ENCODE measurements around the gene LRRN3. TPM values are rescaled to one million over a fixed set of nuclear protein-coding genes. Genes with fewer than 3 reads are reported as not detected.

Gene LRRN3
- total and polyA plus RNA-seq, 2 of the 8 experiments (the other 6 are each of a cell fraction or from before 2014, with no cell fraction given) = 0.20 to 0.32 TPM

DNA sequence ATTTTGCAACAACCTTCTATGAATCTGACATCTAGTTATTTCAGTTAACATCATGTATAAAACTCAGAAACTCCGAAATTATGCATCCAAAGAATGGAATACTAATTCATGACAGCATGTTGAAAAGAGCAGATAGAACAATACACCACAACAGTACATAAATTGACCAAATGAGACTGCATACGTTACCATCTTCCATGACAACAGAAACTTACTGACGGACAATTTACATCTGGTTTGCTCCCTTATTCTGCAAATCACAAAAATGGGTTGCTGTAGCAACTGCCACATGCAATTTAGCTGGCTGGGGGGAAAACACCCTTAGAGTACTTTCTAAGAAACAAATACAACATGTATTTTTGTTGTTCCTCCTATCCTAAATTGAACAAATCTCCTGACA, 14.3 kb downstream of the LRRN3 start:
- no peak overlapping the region for H2BK15ac ChIP-seq (ENCODE audit: low read length)
- H3K27me3 ChIP-seq (replicated peaks in 1 of 4; ENCODE audit: control insufficient read depth in 3 of 4, extremely low read depth in 1 of 4, insufficient read depth in 3 of 4, low read length in 3 of 4) = no peaks in the 10 kb centered on the region
- no peak overlapping the region for H2BK20ac ChIP-seq (ENCODE audit: low read length)
- H2BK120ac ChIP-seq (replicated peaks; ENCODE audit: low read depth, low read length) = no peak overlapping the region
- H2AK5ac ChIP-seq (ENCODE audit: low read depth, low read length) = no peak overlapping the region
- H4K5ac ChIP-seq (ENCODE audit: insufficient read length, low read depth, low read length) = no peak overlapping the region
- H2AFZ ChIP-seq (ENCODE audit: low read length) = no peak overlapping the region
- no peak overlapping the region for H2BK5ac ChIP-seq (ENCODE audit: low read depth, low read length)
- H3K79me1 ChIP-seq (ENCODE audit: low read depth, low read length) = no peaks in the 10 kb centered on the region
- FAIRE-seq = no peak
- DNase-seq (ENCODE audit: low read depth in 1 of 2, low spot score in 2 of 2) = no peak
- peaks cover 0 to 8% (median 0%) of the 10 kb centered on the region in 4 experiments; a peak in 3 of 7 replicates for H3K4me1 ChIP-seq (replicated peaks in 1 of 4; ENCODE audit: control insufficient read depth in 3 of 4, insufficient read depth in 4 of 4, low read length in 3 of 4)
- no peak overlapping the region for H3K56ac ChIP-seq (replicated peaks; ENCODE audit: insufficient read length, low read depth, low read length)
- no peak overlapping the region for H3K9ac ChIP-seq (replicated peaks in 1 of 4; ENCODE audit: extremely low read depth in 1 of 4, low read depth in 3 of 4, low read length in 3 of 4)
- no peak overlapping the region for H4K8ac ChIP-seq (ENCODE audit: extremely low read depth, insufficient read depth, low read length)
- 63% methylated on average over 3 of the region's 3 CpGs; no CpG with 5 or more reads in 1 of the 2 experiments for WGBS, 2 experiments (ENCODE audit: extremely low coverage in 1 of 2, insufficient coverage in 1 of 2, insufficient read length in 1 of 2, insufficient replicate concordance in 2 of 2, low coverage in 1 of 2, low lambda C conversion rate in 2 of 2, missing lambda C conversion rate in 1 of 2)
- CTCF ChIA-PET (ENCODE audit: partially characterized antibody) = interaction anchor here (0.7 to 0.8 kb wide), 2 partner anchors 58 to 624 kb away, joined by 3 read pairs; no protein-coding TSS in a partner anchor
- no peak overlapping the region for H3K14ac ChIP-seq (ENCODE audit: insufficient read length)
- H3K36me3 ChIP-seq (ENCODE audit: control insufficient read depth in 2 of 4, insufficient read depth in 4 of 4, low read length in 3 of 4) = no peaks in the 10 kb centered on the region
- no peaks in the 10 kb centered on the region for H3K23me2 ChIP-seq (ENCODE audit: low read depth, low read length)
- no peak overlapping the region for H4K91ac ChIP-seq (replicated peaks; ENCODE audit: insufficient read length, low read length)
- H4K20me1 ChIP-seq (replicated peaks in 1 of 2; ENCODE audit: control insufficient read depth in 1 of 2, insufficient read depth in 2 of 2, low read length in 2 of 2) = no peaks in the 10 kb centered on the region
- no peaks in the 10 kb centered on the region for H3K9me3 ChIP-seq (ENCODE audit: insufficient read depth in 2 of 2, low read depth in 1 of 2, low read length in 1 of 2)
- no peak overlapping the region for H3K23ac ChIP-seq (ENCODE audit: insufficient read length)
- POLR2A ChIA-PET (ENCODE audit: partially characterized antibody) = no interaction called here
- no peak overlapping the region for H3K4me3 ChIP-seq (ENCODE audit: extremely low read depth in 1 of 4, insufficient read depth in 2 of 4, low read depth in 3 of 4, low read length in 4 of 4)
- TF ChIP-seq KDM4A (IDR thresholded peaks at IDR 0.05; ENCODE audit: low read depth, low read length, severe bottlenecking) = no peak
- H3K4ac ChIP-seq (replicated peaks; ENCODE audit: insufficient read length, low read depth, low read length) = no peak overlapping the region
- H3K4me2 ChIP-seq (ENCODE audit: insufficient read depth in 1 of 2, low read depth in 2 of 2, low read length in 2 of 2) = peak overlapping the region in 1 of 2 experiments; percentile 18; a peak in 2 of 4 replicates
- H2BK12ac ChIP-seq (ENCODE audit: low read depth, low read length) = no peak overlapping the region
- H3K18ac ChIP-seq (ENCODE audit: extremely low read depth, low read length) = no peak overlapping the region
- H3K27ac ChIP-seq (ENCODE audit: low read depth, low read length) = no peak overlapping the region
- H3K79me2 ChIP-seq (ENCODE audit: control insufficient read depth in 1 of 2, insufficient read depth in 2 of 2, low read length in 2 of 2) = no peaks in the 10 kb centered on the region

Measured in H1 (cell line).